RWPE2 (cell line): Measurements from ENCODE around the gene CHST15.

ENCODE experiments used
- ATAC-seq: fragments of 200-7000 bp; cut with Tn5 transposase; 3 replicates; pipeline ENCODE4 v1.9.1; 2021; ENCODE audit warnings: low read depth
- DNase-seq: peaks from one replicate; pipeline ENCODE4 v3.0.0-alpha.2; 2020; ENCODE audit warnings: low spot score
- H3K27ac ChIP-seq: fragments of 450-650 bp; 2 replicates; pipeline ENCODE4 v1.5.1; 2017; ENCODE audit warnings: mild to moderate bottlenecking; ENCODE audit not compliant: poor library complexity, severe bottlenecking
- H3K27me3 ChIP-seq: fragments of 250-450 bp; sonication (Bioruptor Pico); 2 replicates; pipeline ENCODE4 v1.5.1; 2021; ENCODE audit warnings: mild to moderate bottlenecking, moderate library complexity; ENCODE audit not compliant: insufficient read depth, poor library complexity, severe bottlenecking
- H3K36me3 ChIP-seq: fragments of 250-450 bp; sonication (Bioruptor Pico); 2 replicates; pipeline ENCODE4 v1.5.1; 2020; ENCODE audit warnings: low read depth, mild to moderate bottlenecking, moderate library complexity
- H3K4me1 ChIP-seq: fragments of 250-450 bp; sonication (Bioruptor Pico); 2 replicates; pipeline ENCODE4 v1.5.1; 2021; ENCODE audit warnings: mild to moderate bottlenecking, moderate library complexity; ENCODE audit not compliant: insufficient read depth, poor library complexity, severe bottlenecking
- H3K4me3 ChIP-seq: fragments of 250-450 bp; sonication (Bioruptor Pico); 2 replicates; pipeline ENCODE4 v1.5.1; 2021; ENCODE audit warnings: mild to moderate bottlenecking, moderate library complexity; ENCODE audit not compliant: severe bottlenecking
- H3K9me3 ChIP-seq: fragments of 250-450 bp; sonication (Bioruptor Pico); 2 replicates; pipeline ENCODE4 v1.5.1; 2021; ENCODE audit warnings: mild to moderate bottlenecking, moderate library complexity; ENCODE audit not compliant: severe bottlenecking
- TF ChIP-seq, protein P1 (sequence below): fragments of 450-650 bp; IDR thresholded peaks from one replicate; pipeline ENCODE4 v1.5.1; 2017; ENCODE audit warnings: mild to moderate bottlenecking, moderate library complexity; ENCODE audit not compliant: poor library complexity, severe bottlenecking

The CHST15 gene

DNA sequence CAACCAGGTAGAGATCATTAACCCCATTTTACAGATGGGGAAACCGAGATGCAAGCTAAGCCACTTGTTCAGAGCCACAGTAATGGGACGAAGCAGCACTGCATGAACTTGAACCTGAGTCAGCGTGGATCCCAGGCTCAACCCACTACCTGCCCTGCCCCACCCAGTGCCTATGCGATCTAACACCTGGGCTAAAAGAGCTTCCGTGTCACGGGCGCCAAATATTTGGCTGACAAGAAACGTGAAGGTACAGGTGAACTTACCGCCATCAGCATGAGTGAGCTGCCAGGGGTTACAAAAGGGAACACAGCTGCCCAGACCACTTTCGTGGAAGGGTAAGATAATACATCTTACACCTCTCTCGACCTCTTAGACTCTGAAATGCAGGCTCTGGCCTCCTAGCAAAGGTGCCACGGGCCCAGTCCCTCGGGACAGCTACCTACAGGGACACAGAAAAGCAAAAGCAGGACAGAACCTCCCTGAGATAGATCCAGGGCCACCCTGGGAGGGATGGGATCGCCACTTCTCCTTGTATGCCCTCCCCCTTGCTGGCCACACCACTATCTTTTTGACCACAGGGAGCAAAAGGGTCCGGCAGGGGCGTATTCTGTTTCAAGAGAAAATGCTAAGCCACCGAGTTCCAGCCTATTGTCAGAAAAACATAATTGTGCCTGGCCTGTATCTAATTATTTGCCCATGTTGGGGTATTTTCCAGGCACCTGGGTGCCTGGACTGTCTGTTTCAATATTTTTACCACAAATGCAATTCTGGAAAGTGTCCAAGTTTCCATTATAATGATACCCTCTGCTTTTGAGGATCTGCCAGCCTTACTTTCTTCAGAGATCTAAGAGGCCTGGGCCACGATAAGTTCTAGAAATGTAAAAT is 6.4 kb downstream of the CHST15 start:
- no peak overlapping the region for H3K27ac ChIP-seq
- peaks cover 8% of the 10 kb centered on the region; the same call in 1 of the 2 replicates for H3K36me3 ChIP-seq
- TF ChIP-seq, protein P1, sequence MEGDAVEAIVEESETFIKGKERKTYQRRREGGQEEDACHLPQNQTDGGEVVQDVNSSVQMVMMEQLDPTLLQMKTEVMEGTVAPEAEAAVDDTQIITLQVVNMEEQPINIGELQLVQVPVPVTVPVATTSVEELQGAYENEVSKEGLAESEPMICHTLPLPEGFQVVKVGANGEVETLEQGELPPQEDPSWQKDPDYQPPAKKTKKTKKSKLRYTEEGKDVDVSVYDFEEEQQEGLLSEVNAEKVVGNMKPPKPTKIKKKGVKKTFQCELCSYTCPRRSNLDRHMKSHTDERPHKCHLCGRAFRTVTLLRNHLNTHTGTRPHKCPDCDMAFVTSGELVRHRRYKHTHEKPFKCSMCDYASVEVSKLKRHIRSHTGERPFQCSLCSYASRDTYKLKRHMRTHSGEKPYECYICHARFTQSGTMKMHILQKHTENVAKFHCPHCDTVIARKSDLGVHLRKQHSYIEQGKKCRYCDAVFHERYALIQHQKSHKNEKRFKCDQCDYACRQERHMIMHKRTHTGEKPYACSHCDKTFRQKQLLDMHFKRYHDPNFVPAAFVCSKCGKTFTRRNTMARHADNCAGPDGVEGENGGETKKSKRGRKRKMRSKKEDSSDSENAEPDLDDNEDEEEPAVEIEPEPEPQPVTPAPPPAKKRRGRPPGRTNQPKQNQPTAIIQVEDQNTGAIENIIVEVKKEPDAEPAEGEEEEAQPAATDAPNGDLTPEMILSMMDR = no peak
- no peak overlapping the region for H3K4me3 ChIP-seq
- DNase-seq = no peak
- ATAC-seq = no peak
- H3K27me3 ChIP-seq = no peaks in the 10 kb centered on the region
- H3K9me3 ChIP-seq = no peaks in the 10 kb centered on the region
- peaks cover 19% of the 10 kb centered on the region for H3K4me1 ChIP-seq

DNA sequence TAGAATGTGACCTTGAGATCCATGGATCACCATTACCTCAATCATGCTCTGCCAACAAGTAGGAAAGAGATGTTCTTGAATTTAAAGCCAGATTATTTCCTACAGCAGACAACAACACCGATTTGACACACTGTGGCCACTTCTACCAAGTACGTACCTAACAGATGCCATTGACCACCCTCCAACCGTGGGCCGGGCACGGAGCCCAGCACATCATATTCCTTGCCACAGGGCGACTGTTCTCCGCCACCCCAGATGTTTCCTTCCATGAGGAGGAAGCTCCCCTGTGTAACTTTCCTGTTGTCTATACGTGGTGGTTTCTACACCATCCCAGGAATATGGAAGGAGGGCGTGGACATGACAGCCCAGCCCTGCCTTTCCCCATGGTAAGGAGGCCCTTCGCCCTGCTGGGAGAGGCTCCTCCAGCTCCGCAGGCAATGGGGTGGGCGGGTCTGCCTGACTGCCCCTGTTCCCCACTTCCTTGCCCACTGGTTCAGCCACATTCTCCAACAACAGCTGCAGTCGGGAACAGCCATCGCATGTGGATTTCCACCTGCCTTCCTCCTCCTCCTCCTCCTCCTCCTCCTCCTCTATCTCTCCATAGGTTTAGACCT is 7.2 kb downstream of the CHST15 start:
- no peaks in the 10 kb centered on the region for H3K27me3 ChIP-seq
- ATAC-seq (no peak), DNase-seq (no peak)
- TF ChIP-seq, protein P1 = no peak
- H3K36me3 ChIP-seq = peaks cover 8% of the 10 kb centered on the region; the same call in 1 of the 2 replicates
- H3K27ac ChIP-seq = no peak overlapping the region
- no peak overlapping the region for H3K4me3 ChIP-seq
- no peaks in the 10 kb centered on the region for H3K9me3 ChIP-seq
- H3K4me1 ChIP-seq = peaks cover 16% of the 10 kb centered on the region

DNA sequence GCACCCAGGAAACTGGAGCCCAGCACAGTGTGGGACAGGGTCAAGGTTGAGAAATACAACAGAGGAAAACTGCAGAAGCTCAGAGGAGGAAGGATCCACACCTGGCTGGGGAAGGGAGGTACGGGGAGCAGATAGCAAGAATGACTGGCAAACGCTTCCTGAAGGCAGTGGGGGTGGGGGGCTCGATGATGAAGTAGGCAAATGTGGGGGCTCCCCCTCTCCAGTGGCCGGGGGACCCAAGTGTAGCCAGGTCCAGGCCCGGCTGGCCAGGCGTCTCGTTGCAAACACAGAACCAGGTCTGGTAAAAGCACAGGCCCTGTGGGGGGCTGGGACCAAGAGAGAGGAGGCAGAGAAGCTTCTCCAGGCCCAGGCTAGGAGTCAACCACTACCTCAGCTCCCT is 7.7 kb downstream of the CHST15 start:
- ATAC-seq = no peak
- Histone ChIP-seq H3K27ac (no peak overlapping the region), H3K9me3 (no peaks in the 10 kb centered on the region), H3K4me1 (peaks cover 14% of the 10 kb centered on the region), H3K36me3 (peaks cover 8% of the 10 kb centered on the region; the same call in 1 of the 2 replicates), H3K27me3 (no peaks in the 10 kb centered on the region), H3K4me3 (no peak overlapping the region)
- TF ChIP-seq, protein P1 = no peak
- DNase-seq = no peak

DNA sequence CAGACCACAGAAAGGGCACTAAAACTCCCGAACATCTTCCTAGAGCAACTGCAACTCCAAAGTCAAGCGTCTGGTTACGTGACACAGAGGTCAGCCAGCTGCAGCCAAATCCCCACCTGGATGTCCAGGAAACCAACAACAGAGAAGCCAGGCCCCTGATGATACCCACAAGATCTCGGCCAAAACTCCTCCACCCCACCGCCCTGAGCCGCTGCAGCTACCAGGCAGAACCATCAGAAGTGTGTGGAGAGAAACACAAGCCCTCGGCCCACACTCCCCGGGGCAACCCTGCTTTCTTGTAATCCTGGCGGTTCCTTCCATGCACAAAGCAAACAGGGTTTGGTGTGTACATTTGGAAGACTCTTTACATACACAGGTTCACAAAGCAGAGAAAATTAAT is 8.7 kb downstream of the CHST15 start:
- TF ChIP-seq, protein P1 = no peak
- H3K27me3 ChIP-seq = no peaks in the 10 kb centered on the region
- H3K36me3 ChIP-seq = peaks cover 8% of the 10 kb centered on the region; the same call in 1 of the 2 replicates
- ATAC-seq (no peak), DNase-seq (no peak)
- H3K9me3 ChIP-seq = no peaks in the 10 kb centered on the region
- H3K27ac ChIP-seq = no peak overlapping the region
- H3K4me1 ChIP-seq = peaks cover 14% of the 10 kb centered on the region
- no peak overlapping the region for H3K4me3 ChIP-seq
